Measurements from ENCODE around the gene MAGEB6.
"Not testable (repeated sequence)": the region's sequence is repeated elsewhere in the genome, so short reads cannot be mapped to it uniquely, and the experiment has no call there.

DNA sequence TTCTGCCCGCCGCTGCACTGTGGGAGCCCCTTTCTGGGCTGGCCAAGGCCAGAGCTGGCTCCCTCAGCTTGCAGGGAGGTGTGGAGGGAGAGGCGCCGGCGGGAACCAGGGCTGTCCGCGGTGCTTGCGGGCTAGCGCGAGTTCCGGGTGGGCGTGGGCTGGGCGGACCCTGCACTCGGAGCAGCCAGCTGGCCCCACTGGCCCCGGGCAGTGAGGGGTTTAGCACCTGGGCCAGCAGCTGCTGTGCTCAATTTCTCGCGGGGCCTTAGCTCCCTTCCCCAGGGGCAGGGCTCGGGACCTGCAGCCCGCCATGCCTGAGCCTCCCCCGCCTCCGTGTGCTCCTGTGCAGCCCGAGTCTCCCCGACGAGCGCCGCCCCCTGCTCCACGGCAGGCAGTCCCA is 12.5 kb downstream of the MAGEB6 start:
- TF ChIP-seq, protein P1, sequence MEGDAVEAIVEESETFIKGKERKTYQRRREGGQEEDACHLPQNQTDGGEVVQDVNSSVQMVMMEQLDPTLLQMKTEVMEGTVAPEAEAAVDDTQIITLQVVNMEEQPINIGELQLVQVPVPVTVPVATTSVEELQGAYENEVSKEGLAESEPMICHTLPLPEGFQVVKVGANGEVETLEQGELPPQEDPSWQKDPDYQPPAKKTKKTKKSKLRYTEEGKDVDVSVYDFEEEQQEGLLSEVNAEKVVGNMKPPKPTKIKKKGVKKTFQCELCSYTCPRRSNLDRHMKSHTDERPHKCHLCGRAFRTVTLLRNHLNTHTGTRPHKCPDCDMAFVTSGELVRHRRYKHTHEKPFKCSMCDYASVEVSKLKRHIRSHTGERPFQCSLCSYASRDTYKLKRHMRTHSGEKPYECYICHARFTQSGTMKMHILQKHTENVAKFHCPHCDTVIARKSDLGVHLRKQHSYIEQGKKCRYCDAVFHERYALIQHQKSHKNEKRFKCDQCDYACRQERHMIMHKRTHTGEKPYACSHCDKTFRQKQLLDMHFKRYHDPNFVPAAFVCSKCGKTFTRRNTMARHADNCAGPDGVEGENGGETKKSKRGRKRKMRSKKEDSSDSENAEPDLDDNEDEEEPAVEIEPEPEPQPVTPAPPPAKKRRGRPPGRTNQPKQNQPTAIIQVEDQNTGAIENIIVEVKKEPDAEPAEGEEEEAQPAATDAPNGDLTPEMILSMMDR (IDR thresholded peaks at IDR 0.05) = not testable (repeated sequence)
- not testable (repeated sequence) for TF ChIP-seq POLR2A (IDR thresholded peaks at IDR 0.05)

Measured in sigmoid colon (tissue), 3 donors.